ENCODE measurements around the gene HOXB8.

Gene HOXB8

DNA sequence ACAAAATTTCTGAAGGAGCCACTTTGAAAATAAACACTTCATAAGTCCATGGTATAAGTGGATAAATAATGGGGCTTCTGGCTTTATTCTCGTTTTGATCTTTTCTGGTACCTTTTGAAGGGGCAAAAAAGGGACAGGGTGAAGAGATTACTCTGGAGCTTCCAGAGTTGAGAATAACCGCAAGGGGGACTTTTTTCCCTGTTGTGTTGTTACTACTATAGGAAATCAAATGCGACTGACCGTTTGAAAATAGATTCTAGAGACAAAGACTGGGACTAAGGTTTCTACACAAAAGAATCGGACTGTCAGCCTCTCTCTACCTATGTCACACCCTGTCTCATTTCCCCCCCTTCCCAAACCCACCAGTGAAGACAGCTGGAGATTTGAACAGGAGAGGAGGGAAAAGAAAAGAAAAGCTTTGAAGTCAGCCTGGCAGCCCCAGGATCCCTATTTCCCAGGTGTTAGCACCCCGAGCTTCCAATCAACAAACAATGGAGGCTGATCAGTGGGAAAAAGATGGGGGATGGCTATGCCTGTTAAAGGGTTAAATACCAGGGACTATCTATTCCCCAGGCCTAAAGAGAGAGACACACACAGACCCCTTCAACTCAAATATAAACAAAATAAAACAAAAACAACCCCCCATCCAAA lies 45.3 kb downstream of the HOXB8 start:
- DNase-seq, result no peak

DNA sequence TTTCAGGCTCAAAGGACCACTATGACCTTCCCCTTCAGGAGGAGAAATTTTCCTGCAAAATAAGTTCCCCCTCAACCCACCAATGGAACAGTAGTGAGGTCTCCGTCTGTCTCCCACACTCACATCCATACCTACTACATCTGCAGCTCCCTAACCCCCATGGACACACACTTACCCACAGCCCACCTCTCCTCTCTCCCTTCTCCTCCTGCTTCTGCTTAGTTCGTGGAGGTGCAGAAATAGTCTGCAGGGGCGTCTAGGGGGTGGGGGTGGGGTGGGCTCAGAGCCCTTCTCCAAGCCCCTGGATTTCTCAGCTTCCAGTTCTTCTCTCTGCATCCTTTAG lies 45.9 kb downstream of the HOXB8 start:
- no peak for DNase-seq

DNA sequence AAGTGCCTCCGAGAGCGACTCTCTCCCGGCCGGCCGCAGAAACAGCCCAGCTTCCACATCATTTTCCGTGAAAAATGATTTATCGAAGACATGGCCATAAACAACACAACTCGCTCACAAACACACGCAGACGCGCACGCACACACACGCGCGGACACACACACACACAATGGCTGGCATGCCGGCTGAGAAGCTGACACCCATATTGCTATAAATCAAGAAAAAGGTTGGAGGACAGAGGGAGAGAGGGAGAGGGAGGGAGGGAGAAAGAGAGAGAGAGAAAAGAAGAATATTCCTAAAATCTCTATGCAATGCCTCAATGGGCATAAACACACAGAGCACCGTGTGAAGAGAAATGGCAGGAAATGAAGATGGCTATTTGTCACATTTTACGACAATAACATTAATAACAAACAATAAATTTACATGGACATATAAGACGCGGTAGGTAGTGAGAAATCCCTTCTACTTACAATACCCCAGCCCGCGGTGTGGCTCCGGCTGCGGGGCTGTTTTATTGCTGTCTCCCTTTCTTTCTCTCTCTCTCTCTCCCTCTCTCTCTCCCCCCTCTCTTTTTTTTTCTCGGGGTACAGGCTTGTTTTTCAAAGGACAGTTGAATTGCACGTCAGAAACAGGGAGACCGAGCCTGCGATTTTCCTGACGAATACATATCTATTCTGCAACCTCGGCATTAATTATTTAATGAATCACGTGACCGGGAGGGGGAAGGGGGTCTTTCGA lies 46.4 kb downstream of the HOXB8 start:
- no peak for DNase-seq

DNA sequence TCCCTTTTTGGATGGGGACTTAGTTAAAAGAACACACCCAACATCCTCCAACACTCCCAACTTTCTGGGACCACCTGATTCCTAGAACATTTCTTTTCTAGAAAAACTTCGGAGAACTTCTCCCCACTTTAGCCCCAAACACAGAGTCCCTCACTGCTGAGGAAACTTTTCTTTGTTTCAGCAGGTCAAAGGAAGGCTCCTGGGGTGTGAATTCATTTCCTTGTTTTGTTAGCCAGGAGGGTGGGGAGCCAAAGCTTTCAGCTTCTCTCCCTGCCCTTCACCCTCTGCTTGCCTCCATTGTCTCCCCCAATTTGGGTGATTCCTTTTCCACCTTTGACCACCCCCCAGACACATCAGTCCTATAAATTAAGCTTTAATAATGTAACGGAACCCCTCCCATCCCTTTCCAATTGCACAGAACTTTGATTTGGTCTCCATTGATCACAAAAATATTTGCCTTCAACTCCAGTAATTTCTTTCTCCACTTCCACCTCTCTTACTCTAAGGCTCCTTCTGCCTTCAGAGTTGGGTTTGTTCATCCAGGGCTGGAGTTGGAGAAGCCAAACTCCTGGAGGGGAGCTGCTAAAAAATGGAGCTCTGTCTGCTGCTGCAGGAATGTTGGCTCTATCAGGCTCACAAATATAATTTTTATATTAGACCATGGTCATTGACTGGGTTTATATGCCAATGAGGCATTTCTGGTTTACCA lies 47.3 kb downstream of the HOXB8 start:
- DNase-seq, result no peak

DNA sequence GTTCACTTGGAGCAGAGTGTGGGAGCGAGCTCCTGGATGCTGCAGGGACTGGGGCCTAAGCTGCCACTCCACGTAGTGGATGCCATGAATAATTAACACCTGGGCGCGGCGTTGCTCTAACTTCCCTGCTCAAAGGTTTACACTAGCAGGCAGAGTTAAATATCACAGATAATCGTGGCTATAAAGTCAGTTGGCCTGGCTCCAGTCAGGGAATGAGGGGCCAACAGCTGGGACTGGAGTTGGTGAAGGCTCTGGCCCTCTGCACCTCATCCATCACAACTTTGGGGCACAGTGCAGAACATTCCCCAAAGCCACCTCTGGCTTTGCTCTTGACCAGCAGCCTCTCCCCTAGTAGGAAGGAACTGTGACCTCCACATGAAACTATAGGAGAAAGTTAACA lies 47.9 kb downstream of the HOXB8 start:
- DNase-seq, result no peak

DNA sequence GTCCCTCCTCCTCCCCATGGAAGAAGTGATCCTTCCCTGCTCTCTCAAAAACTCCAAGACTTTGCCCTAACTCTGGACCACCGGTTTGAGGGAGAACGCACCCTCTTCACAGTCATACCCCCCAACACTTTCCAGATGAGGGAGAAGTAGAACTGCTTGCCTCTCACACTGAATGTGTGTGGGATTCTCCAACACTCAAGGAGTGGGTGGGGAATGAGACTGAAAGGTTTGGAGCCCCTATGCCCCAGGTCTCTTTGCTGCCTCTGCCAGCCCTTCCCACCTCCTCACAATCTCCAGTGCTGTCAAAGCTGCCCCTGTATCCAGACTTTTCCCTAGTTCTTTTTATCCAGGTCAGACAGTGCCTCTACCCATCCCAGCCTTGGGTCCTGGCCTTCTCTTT lies 48.4 kb downstream of the HOXB8 start:
- DNase-seq, result no peak

DNA sequence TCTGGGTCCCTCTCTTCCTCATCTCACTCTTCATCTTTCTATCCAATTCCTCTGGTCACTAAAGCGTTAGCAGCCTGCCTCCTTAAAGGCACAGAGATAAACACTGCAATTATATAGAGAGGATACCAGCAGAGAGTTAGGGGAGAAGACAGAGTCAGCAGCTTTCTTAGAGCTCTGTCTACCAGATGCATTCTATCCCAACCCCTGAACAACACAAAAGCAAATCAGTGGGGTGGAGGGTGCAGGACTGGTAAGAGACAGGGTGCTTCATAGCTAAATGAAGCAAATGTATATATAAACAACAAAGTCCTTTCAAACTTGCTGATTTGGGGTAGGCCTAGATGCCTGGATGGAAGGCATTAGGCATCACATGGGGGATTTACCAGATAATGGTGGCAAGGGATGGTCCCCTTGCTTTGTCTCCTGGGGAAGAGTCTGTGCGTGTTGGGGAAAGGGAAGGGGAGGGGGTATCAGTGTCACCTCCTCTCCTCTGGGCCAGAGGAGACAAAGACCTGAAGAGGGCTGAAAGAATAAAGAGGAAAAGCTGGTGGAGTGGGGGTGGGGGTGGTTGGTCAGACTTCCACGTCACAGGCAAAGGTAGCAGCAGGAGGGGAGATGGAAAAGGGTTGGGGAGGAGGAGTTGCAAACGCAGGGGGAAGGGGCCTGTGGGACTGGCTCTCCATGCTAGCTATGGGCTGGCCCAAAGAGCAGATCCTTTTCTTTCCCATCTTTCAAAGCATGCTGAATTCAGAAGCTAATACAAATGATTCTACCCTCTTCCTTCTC lies 49.0 kb downstream of the HOXB8 start:
- DNase-seq, result no peak

DNA sequence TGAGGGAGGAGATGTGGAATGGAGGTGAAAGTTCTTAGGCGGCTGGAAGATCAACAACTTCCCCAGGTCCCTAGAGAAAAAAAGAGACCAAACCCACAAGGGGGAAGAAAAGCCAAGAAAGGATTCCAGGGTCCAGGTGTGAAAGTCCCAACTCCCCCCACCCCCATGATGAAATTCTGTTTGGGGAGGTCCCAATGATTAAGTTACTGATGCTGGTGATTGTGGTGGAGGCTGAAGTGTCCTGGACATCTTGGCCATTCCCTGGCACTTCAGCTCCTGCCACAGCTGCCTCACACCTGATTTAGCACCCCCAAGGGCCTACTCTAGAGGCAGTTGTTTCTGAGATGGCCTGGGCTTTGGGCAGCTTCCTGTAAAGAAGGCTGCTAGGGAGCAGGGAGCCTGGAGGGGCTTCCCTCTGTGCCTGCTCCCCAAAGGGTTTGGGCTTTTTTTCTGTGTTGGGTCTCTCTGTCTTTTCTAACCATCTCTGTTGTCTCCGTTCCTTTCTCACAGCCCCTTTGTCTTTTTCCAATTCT lies 50.0 kb downstream of the HOXB8 start:
- no peak for DNase-seq

DNA sequence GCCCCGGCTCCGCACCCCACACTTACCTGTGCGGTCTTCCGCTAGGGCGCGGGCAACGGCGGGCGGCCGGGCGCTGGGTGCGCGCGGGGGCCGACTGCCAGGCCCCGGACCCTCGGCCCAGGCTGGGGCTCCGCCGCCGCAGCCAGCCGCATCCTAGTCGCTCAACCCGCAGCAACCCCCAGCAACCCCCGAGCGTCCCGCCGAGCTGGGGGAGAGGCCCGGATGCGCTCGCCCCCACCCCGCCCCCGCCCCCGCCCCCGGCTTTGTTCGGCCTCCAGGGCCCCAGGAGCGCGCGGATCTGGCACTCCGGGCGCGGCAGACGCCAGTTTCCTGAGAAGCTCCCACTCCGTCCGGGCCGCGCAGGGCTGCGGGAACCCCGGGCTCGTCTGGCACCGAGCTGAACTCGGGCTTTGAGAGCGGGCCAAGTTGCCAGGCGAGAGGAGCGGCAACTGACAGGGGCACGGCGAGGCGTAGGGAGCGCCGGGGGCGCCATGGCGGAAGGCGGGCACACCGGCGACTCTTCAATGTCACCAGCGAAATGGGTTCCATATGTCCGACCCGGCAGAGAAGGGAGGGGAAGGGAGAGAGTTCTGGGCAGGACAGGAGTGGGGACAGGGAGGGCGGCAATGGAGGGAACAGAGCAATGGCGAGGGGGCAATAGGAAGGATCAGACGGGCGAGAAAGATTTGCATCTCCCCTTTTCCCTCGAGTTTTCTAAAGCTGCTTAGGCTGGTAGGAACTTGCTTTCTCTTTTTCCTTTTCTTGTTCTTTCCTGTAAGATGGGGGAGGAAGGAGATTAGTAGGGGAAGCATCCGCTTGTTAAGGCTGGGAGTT lies 50.7 kb downstream of the HOXB8 start:
- DNase-seq, result no peak

DNA sequence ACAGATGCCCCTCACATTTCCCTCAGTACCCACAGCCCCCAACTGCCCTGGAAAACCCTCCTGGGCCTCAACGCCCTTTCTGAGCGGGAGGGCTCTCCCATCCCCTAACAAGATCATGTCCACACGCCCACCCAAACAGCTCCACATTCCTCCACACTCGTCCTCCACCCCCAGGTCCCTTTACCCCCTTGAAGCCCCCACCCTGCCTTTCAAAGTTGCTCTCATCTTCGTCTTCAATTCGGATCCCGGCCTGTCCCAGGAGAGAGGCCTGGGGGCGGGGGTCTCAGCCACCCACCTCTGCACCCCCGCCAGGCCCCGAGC lies 51.3 kb downstream of the HOXB8 start:
- DNase-seq, result no peak

DNA sequence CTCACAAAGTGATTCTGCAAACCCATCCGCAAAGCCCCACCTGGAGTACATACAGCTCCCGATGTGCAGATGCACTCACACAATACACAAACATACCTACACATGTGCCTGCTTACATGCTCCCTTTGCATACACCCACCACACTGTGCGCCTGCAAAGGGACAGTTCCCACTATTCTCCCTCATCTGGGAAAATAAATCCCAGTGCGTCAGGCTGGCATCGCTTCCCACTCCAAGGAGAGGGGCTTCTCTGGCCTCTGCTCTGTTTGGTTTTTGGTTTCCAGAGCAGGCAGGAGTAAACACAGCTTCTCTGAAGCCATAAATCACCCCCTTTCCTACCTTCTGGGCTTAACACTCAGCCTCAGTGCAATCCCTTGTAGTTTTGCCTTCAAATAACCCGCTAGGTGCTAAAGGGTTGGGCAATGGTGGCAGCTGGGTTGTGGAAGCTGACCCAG lies 51.7 kb downstream of the HOXB8 start:
- no peak for DNase-seq

DNA sequence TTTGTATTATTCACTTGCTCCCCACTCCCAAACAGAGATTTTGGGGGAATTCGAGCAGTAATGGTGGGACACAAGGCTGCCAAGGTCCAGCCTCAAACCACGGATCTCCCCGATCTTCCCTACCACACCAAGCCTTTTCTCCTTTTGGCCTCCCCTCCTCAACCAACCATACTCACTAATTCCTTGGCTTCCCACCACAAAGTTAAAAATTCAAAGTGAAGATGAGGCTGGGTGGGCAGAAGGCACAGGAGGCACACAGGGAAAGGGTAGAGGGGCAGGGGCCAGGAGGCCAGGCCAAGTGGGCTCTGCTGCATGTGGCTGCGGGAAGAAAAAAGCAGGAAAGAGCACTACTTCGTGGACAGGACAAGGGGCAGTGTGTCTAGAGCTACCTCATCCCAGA lies 52.2 kb downstream of the HOXB8 start:
- DNase-seq, result no peak

All from hypothalamus (tissue), 51 donors.